DOHH2 (cell line): ENCODE data around the gene SLC19A1.
"Not testable (repeated sequence)": the region's sequence is repeated elsewhere in the genome, so short reads cannot be mapped to it uniquely, and the experiment has no call there.

ENCODE experiments used
- EZH2phosphoT487 ChIP-seq: fragments of 200-600 bp; sonication (generic); IDR thresholded peaks from 2 replicates; pipeline ENCODE4 v1.6.1; 2017; ENCODE audit warnings: borderline replicate concordance, mild to moderate bottlenecking, antibody characterized with exemption, low read length, moderate library complexity, mixed read lengths
- TF ChIP-seq, protein P1 (sequence below): fragments of 200-600 bp; sonication (generic); IDR thresholded peaks from one replicate; pipeline ENCODE4 v1.5.1; 2014; ENCODE audit warnings: antibody characterized with exemption, mild to moderate bottlenecking, low read depth, low read length; ENCODE audit not compliant: poor library complexity, severe bottlenecking

DNA sequence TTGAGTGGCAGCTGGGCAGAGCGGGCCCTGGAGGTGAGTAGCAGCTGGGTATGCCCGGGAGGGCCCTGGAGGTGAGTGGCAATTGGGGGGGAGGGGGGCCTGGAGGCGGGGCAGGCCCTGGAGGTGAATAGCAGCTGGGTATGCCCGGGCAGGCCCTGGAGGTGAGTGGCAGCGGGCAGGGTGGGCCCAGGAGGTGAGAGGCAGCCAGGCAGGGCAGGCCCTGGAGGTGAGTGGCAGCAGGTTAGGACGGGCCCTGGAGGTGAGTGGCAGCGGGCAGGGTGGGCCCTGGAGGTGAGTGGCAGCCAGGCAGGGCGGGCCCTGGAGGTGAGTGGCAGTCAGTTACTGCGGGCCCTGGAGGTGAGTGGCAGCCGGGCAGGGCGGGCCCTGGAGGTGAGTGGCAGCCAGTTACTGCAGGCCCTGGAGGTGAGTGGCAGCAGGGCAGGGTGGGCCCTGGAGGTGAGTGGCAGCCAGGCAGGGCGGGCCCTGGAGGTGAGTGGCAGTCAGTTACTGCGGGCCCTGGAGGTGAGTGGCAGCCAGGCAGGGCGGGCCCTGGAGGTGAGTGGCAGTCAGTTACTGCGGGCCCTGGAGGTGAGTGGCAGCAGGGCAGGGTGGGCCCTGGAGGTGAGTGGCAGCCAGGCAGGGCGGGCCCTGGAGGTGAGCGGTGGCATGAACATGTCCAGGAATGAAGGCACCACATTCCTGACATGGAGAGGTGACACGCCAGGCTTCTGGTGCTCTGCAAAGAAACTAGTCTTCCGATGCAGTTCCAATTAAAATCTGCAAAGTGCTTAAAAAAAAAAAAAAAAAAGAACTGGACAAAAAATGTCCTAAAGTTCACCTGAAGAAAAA, 14.9 kb downstream of the SLC19A1 start:
- TF ChIP-seq, protein P1, sequence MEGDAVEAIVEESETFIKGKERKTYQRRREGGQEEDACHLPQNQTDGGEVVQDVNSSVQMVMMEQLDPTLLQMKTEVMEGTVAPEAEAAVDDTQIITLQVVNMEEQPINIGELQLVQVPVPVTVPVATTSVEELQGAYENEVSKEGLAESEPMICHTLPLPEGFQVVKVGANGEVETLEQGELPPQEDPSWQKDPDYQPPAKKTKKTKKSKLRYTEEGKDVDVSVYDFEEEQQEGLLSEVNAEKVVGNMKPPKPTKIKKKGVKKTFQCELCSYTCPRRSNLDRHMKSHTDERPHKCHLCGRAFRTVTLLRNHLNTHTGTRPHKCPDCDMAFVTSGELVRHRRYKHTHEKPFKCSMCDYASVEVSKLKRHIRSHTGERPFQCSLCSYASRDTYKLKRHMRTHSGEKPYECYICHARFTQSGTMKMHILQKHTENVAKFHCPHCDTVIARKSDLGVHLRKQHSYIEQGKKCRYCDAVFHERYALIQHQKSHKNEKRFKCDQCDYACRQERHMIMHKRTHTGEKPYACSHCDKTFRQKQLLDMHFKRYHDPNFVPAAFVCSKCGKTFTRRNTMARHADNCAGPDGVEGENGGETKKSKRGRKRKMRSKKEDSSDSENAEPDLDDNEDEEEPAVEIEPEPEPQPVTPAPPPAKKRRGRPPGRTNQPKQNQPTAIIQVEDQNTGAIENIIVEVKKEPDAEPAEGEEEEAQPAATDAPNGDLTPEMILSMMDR = not testable (repeated sequence)
- TF ChIP-seq EZH2phosphoT487 = not testable (repeated sequence)
